GM12873 (cell line): ENCODE data around the gene EGFR.

Experiments used
- CTCF ChIP-seq: IDR thresholded peaks from 2 replicates; pipeline ENCODE4 v1.5.1; 2012; ENCODE audit warnings: low read depth, mild to moderate bottlenecking, moderate library complexity, low read length, control low read depth; ENCODE audit not compliant: insufficient read depth; ENCODE audit errors: missing control alignments

The EGFR gene

GRCh38 chr7:55022002-55022985 lies 3.5 kb downstream of the EGFR start:
- TF ChIP-seq CTCF = no peak

- no peak for TF ChIP-seq CTCF
Measured at GRCh38 chr7:55023841-55024505, 5.2 kb downstream of the EGFR start.

DNA sequence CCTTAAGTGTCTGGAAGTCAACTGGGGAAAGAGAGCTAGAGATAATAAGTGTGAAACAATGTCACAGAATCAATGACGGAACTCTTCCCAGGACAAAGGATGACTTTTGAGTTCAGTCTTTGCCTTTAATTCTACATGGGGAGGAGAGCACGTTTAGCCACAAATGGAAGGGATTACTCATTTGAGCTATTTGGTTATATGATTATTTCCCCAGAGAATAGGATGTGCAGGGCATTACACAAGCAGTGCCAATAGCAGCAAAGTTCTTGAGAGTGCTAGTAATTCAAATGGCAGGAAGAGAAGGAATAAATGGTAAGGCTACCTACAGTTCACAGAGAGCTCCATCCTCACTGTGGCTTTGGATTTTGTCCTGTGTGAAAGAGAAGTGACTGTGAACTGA lies 6.0 kb downstream of the EGFR start:
- no peak for TF ChIP-seq CTCF

- TF ChIP-seq CTCF = no peak
Measured at GRCh38 chr7:55026086-55026790, 7.4 kb downstream of the EGFR start.

DNA sequence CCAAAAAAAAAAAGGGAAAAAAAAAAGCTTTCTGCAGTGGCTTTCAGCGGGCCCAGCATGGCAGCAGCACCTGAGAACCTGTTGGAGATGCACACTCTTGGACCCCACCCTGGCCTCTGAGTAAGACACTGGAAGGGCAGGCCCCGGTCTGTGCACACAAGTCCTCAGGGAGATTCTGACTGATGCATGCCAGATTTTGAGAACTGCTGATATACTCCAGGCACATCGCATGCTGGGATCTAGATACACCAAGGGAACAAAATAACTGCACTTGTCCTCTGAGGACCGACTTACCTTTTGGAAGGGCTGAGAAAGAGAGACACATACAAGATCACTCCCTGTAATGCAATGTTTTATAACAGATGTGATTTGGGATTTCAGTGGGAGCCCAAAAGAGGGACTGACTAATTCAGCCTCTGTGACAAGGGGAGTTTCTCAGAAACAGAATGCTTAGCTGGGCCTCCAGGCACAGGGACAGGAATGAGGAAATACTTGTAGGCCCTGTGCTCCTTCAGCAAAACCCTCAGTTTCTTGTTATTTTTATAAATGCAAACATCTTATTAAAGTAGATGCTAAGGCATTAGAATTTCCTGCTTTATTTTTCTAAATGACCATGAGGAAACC lies 8.2 kb downstream of the EGFR start:
- TF ChIP-seq CTCF = no peak

- no peak for TF ChIP-seq CTCF
Measured at GRCh38 chr7:55028011-55028410, 9.2 kb downstream of the EGFR start.
